Endothelial cell of umbilical vein (primary cell): ENCODE measurements around the gene GUCD1. TPM values are rescaled to one million over a fixed set of nuclear protein-coding genes. Genes with fewer than 3 reads are reported as not detected.

Experiments
- BruUV-seq: library from RNA; stranded (reverse); fragments of 400-500 nt; replicated peaks from 2 replicates; lab custom pipeline; 2021; lab: Mats Ljungman, UMichigan
- CTCF ChIA-PET: fragments of 300-600, 350-600 bp; sonication (Branson Sonifier 250); formaldehyde crosslinking; loops from one replicate; lab custom pipeline; 2021; ENCODE audit warnings: antibody characterized with exemption, inconsistent platforms; lab: Charles Lee
- POLR2A ChIA-PET: fragments of 300-600, 350-600 bp; sonication (Branson Sonifier 250); formaldehyde crosslinking; loops from one replicate; lab custom pipeline; 2021; ENCODE audit warnings: antibody characterized with exemption, inconsistent platforms; lab: Charles Lee
- DNase-seq: peaks from one replicate; pipeline ENCODE4 v3.0.0-alpha.2; 2011; ENCODE audit warnings: low read depth, low spot score
- FAIRE-seq: peaks from 2 replicates; lab custom pipeline; 2011; peaks lifted over from hg19 to GRCh38; lab: Jason Lieb, UNC
- H2AFZ ChIP-seq: 2 replicates; pipeline ENCODE4 v1.6.0; 2012; ENCODE audit warnings: low read depth, low read length, control low read depth, inconsistent platforms
- H3K27ac ChIP-seq: 2 replicates; pipeline ENCODE4 v1.5.1; 2011; ENCODE audit warnings: low read depth, mild to moderate bottlenecking, control low read depth, low read length, moderate library complexity; ENCODE audit not compliant: insufficient read depth
- H3K27me3 ChIP-seq, 2 experiments: 2 replicates each; pipeline versions ENCODE4 v1.6.0 to v1.6.1; 2011; ENCODE audit warnings: low read length in 2 of 2, mixed read lengths in 1 of 2; ENCODE audit not compliant: control insufficient read depth in 2 of 2, insufficient read depth in 2 of 2
- H3K36me3 ChIP-seq, 2 experiments: 2 replicates in 1 of 2; 3 replicates in 1 of 2; pipeline ENCODE4 v1.5.1; 2011; ENCODE audit warnings: low read length in 2 of 2, mild to moderate bottlenecking in 1 of 2, moderate library complexity in 1 of 2; ENCODE audit not compliant: control insufficient read depth in 2 of 2, insufficient read depth in 2 of 2; ENCODE audit errors: extremely low read depth in 1 of 2
- H3K4me1 ChIP-seq: 3 replicates; pipeline ENCODE4 v1.5.1; 2011; ENCODE audit warnings: mild to moderate bottlenecking, low read length; ENCODE audit not compliant: control insufficient read depth, insufficient read depth; ENCODE audit errors: extremely low read depth
- H3K4me2 ChIP-seq: 2 replicates; pipeline ENCODE4 v1.6.1; 2011; ENCODE audit warnings: low read length, control low read depth, mixed read lengths; ENCODE audit not compliant: insufficient read depth
- H3K4me3 ChIP-seq, 3 experiments: fragments of 200-600 bp in 1 of 3; sonication (generic), shearing (Covaris generic) in 1 of 3; replicated peaks in 1 of 3; 2 replicates each; pipeline ENCODE4 v1.5.1; 2011 to 2016; ENCODE audit warnings: control low read depth in 3 of 3, low read length in 3 of 3, mild to moderate bottlenecking in 2 of 3, inconsistent platforms in 1 of 3, low read depth in 1 of 3, moderate library complexity in 1 of 3; ENCODE audit not compliant: insufficient read depth in 1 of 3
- H3K79me2 ChIP-seq: 2 replicates; pipeline ENCODE4 v1.6.0; 2012; ENCODE audit warnings: low read length, inconsistent platforms; ENCODE audit not compliant: control insufficient read depth, insufficient read depth
- H3K9ac ChIP-seq: replicated peaks from 2 replicates; pipeline ENCODE3; 2011; ENCODE audit warnings: low read length, control low read depth; ENCODE audit not compliant: insufficient read depth; ENCODE audit errors: extremely low read depth
- H3K9me1 ChIP-seq: replicated peaks from 3 replicates; pipeline ENCODE4 v1.6.0; 2011; ENCODE audit warnings: mild to moderate bottlenecking, low read length; ENCODE audit not compliant: control insufficient read depth, insufficient read depth; ENCODE audit errors: extremely low read depth
- H3K9me3 ChIP-seq: replicated peaks from 2 replicates; pipeline ENCODE4 v1.5.1; 2012; ENCODE audit warnings: low read length, inconsistent platforms; ENCODE audit not compliant: control insufficient read depth, insufficient read depth
- H4K20me1 ChIP-seq: replicated peaks from 2 replicates; pipeline ENCODE3; 2011; ENCODE audit warnings: mild to moderate bottlenecking, low read length; ENCODE audit not compliant: control insufficient read depth, insufficient read depth; ENCODE audit errors: extremely low read depth
- CTCF ChIP-seq, 2 donors: IDR thresholded peaks; 1 replicate in 1 of 2; 2 replicates in 1 of 2; pipeline ENCODE4 v1.5.1; 2011; ENCODE audit warnings: low read length in 2 of 2, mild to moderate bottlenecking in 2 of 2, moderate library complexity in 2 of 2, control low read depth in 1 of 2, inconsistent platforms in 1 of 2, low read depth in 1 of 2; ENCODE audit not compliant: insufficient read depth in 1 of 2; ENCODE audit errors: extremely low read depth in 1 of 2
- EZH2 ChIP-seq: IDR thresholded peaks from 2 replicates; pipeline ENCODE4 v1.6.1; 2012; ENCODE audit warnings: borderline replicate concordance, low read depth, mild to moderate bottlenecking, moderate library complexity, low read length, inconsistent platforms; ENCODE audit not compliant: severe bottlenecking
- GATA2 ChIP-seq: IDR thresholded peaks from 2 replicates; pipeline ENCODE4 v1.7.0; 2011; ENCODE audit warnings: low read depth, mild to moderate bottlenecking, moderate library complexity, mixed read lengths, low read length; ENCODE audit not compliant: insufficient read length, insufficient read depth
- JUN ChIP-seq: IDR thresholded peaks from 2 replicates; pipeline ENCODE4 v1.6.1; 2011; ENCODE audit warnings: borderline replicate concordance, low read depth; ENCODE audit not compliant: insufficient read length, insufficient read depth
- POLR2AphosphoS5 ChIP-seq: IDR thresholded peaks from 2 replicates; pipeline ENCODE4 v1.6.1; 2012; ENCODE audit warnings: low read depth, mild to moderate bottlenecking, control low read depth, low read length, moderate library complexity; ENCODE audit not compliant: insufficient read depth
- dilution Hi-C: fragments of 300-500 bp; cut with MboI; formaldehyde crosslinking; loops from one replicate; pipeline ENCODE4 v1.15.0; 2019; ENCODE audit warnings: low sequenced_read_pairs; ENCODE audit not compliant: extremely low pct_ligation_motif_present
- intact Hi-C: fragments of 100-400 bp; cut with micrococcal nuclease; formaldehyde crosslinking; loops from one replicate; pipeline ENCODE4 v1.10.0; 2022
- polyA plus RNA-seq, 4 experiments: library from polyadenylated mRNA; depleted of rRNA in 3 of 4; stranded (reverse) in 3 of 4; unstranded in 1 of 4; fragments of >200 nt; gene quantifications; 2 replicates each; pipeline versions ENCODE4 v1.2.1 to v1.2.3, GENCODE V29; 2011 to 2012; ENCODE audit warnings: missing spikeins in 1 of 4
- total RNA-seq: library from RNA; stranded (reverse); gene quantifications from 2 replicates; pipeline ENCODE4 v1.2.3, GENCODE V29; 2021

The GUCD1 gene
- total and polyA plus RNA-seq, 2 donors (not counting 3 experiments of a cell fraction or from before 2014, with no cell fraction given), result 116 to 138 TPM

- intact Hi-C loops (no loop called here), dilution Hi-C loops (no loop called here)
- H3K9ac ChIP-seq, result no peak overlapping the region
- TF ChIP-seq GATA2, result no peak
- no peak for TF ChIP-seq JUN
- TF ChIP-seq EZH2, result no peak
- TF ChIP-seq POLR2AphosphoS5, result no peak
- no peak for TF ChIP-seq CTCF (IDR thresholded peaks at IDR 0.05; ENCODE audit: extremely low read depth in 1 of 2, insufficient read depth in 1 of 2, low read depth in 1 of 2, low read length in 2 of 2)
- FAIRE-seq (no peak), DNase-seq (no peak)
- H3K9me1 ChIP-seq, result no peaks in the 10 kb centered on the region
- H3K27ac ChIP-seq, result no peak overlapping the region
- H3K4me2 ChIP-seq, result no peak overlapping the region
- no TSS peak for BruUV-seq
- H3K9me3 ChIP-seq, result no peaks in the 10 kb centered on the region
- H4K20me1 ChIP-seq, result no peaks in the 10 kb centered on the region
- no peak overlapping the region for H2AFZ ChIP-seq
- POLR2A ChIA-PET, result no interaction called here
- H3K4me3 ChIP-seq, result no peak overlapping the region
- CTCF ChIA-PET, result interaction anchor here (2.0 kb wide), 1 partner anchor 9 kb away, joined by 9 read pairs; no protein-coding TSS in a partner anchor
- H3K4me1 ChIP-seq, result peaks cover 7% of the 10 kb centered on the region
- H3K36me3 ChIP-seq, result no peaks in the 10 kb centered on the region
- H3K79me2 ChIP-seq, result no peaks in the 10 kb centered on the region
- peaks cover 0 to 15% of the 10 kb centered on the region in 2 experiments for H3K27me3 ChIP-seq
Measured at GRCh38 chr22:24495365-24495675, 59.6 kb downstream of the GUCD1 start.
